Uterus (tissue), 4 donors: Measurements from ENCODE around the gene SERGEF. TPM values are rescaled to one million over a fixed set of nuclear protein-coding genes. Genes with fewer than 3 reads are reported as not detected.

Source experiments
- DNase-seq, 2 donors: peaks; one replicate each; pipeline ENCODE4 v3.0.0-alpha.2; 2019 to 2020
- H3K27ac ChIP-seq, 2 donors: fragments of 200-600 bp; sonication (generic); 1 replicate in 1 of 2; 2 replicates in 1 of 2; pipeline ENCODE4 v1.5.1; 2016 to 2018
- H3K27me3 ChIP-seq, 2 donors: fragments of 200-600 bp; sonication (generic); one replicate each; pipeline ENCODE4 v1.5.1; 2018 to 2019; ENCODE audit warnings: control low read depth in 1 of 2
- H3K36me3 ChIP-seq, 2 donors: fragments of 200-600 bp; sonication (generic); one replicate each; pipeline ENCODE4 v1.5.1; 2019; ENCODE audit warnings: control low read depth in 1 of 2
- H3K4me1 ChIP-seq, 2 donors: fragments of 200-600 bp; sonication (generic); one replicate each; pipeline ENCODE4 v1.5.1; 2018 to 2019; ENCODE audit warnings: control low read depth in 1 of 2
- H3K4me3 ChIP-seq, 2 donors: fragments of 200-600 bp; sonication (generic); 1 replicate in 1 of 2; 2 replicates in 1 of 2; pipeline ENCODE4 v1.5.1; 2018 to 2019; ENCODE audit warnings: mild to moderate bottlenecking in 1 of 2
- H3K9me3 ChIP-seq, 2 donors: fragments of 200-600 bp; sonication (generic); one replicate each; pipeline ENCODE4 v1.5.1; 2019; ENCODE audit warnings: control low read depth in 1 of 2
- CTCF ChIP-seq, 4 experiments: fragments of 200-600 bp in 2 of 4; fragments of 450-650 bp in 2 of 4; sonication (generic) in 2 of 4; IDR thresholded peaks; one replicate each; pipeline ENCODE4 v1.5.1; 2016 to 2019; ENCODE audit warnings: antibody characterized with exemption in 4 of 4, mild to moderate bottlenecking in 2 of 4, moderate library complexity in 1 of 4
- POLR2A ChIP-seq, 2 donors: fragments of 450-650 bp; IDR thresholded peaks; one replicate each; pipeline ENCODE4 v1.6.1; 2016; ENCODE audit warnings: antibody characterized with exemption in 2 of 2, mild to moderate bottlenecking in 1 of 2, moderate library complexity in 1 of 2
- intact Hi-C: fragments of 100-400 bp; cut with DNase I; formaldehyde crosslinking; loops from one replicate; pipeline ENCODE4 v1.15.1; 2023; ENCODE audit warnings: low total_unique reads
- total RNA-seq, 4 donors: library from RNA; depleted of rRNA in 3 of 4; stranded (reverse); fragments of >200 nt in 3 of 4; gene quantifications; one replicate each; pipeline versions ENCODE4 v1.1.0 to v1.2.4, GENCODE V29; 2014 to 2023
- donor health status: DM: yes; HTN: yes; CAD: no.

Gene SERGEF
- total RNA-seq, 4 donors from 2014 or later: 12.6 to 64.4 (median 43.7) TPM

DNA sequence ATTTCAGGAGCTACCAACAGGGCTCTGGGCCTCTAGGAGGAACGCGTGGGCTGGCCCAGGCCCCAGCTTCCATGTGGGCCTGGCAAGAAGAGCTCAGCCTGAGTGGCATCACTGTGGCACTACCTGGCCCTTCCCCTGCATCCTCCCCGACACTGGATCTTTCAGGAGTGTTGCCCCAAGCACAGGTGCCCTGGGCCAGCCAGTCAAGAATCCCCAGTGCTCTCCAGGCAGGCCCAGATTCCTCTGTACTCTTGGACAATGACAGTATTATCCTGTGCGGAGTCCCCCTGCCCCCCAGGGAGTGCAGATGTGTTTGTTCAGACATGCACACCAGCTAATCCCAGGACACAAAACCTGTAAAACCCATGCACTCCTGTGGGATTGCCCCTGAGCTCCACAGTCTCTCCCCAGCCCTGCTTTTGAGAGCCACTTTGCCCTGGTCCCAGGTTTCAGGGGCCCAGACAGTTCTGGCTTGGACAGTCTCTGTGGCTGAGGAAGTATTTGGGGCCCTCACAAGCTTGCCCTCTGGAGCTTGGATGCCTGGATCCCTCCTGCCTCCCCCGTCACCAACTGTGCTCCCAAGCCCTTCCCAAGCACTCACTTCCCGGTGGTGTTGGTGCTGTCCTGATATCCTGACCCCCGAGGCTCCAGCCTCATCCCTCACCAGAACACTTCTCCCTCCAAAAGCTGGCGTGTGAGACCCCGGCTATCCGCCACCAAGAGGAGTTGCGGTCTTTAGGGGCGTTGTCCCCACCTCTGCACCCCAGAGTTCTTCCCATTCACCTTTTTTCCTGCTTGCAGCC lies 238.4 kb downstream of the SERGEF start:
- Histone ChIP-seq H3K4me1 (no peaks in the 10 kb centered on the region), H3K9me3 (no peaks in the 10 kb centered on the region), H3K36me3 (no peaks in the 10 kb centered on the region), H3K27ac (no peak overlapping the region), H3K27me3 (no peaks in the 10 kb centered on the region), H3K4me3 (no peak overlapping the region)
- no peak for DNase-seq
- intact Hi-C loops: no loop called here
- TF ChIP-seq CTCF (IDR thresholded peaks at IDR 0.05) (no peak), POLR2A (IDR thresholded peaks at IDR 0.05) (no peak)

DNA sequence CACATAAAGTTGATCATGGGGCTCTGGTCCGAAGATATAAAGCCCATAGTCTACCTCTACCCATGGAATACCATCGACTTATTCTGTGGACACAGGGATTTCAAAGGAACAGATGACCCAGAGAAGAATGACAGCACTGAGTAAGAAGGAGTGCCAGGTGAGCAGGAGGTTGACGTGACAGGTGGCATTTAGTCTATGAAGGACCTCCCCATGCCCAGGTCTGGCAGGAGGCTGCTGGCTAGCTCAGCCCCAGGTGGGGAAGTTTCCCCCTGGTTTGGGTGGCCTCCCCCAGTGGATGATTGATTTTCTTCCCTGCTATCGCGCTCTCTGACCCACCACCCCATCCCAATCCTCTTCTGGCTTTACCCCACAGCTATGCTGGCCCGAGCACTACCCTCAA lies 239.2 kb downstream of the SERGEF start:
- no peak overlapping the region for H3K4me3 ChIP-seq
- no peaks in the 10 kb centered on the region for H3K4me1 ChIP-seq
- H3K36me3 ChIP-seq: no peaks in the 10 kb centered on the region
- no peaks in the 10 kb centered on the region for H3K27me3 ChIP-seq
- no peak for TF ChIP-seq CTCF (IDR thresholded peaks at IDR 0.05)
- no peak for TF ChIP-seq POLR2A (IDR thresholded peaks at IDR 0.05)
- H3K9me3 ChIP-seq: no peaks in the 10 kb centered on the region
- DNase-seq: no peak
- intact Hi-C loops: no loop called here
- H3K27ac ChIP-seq: no peak overlapping the region

GRCh38 chr11:17772704-17773600 lies 239.9 kb downstream of the SERGEF start:
- Histone ChIP-seq H3K36me3 (no peaks in the 10 kb centered on the region), H3K27me3 (no peaks in the 10 kb centered on the region), H3K4me1 (no peaks in the 10 kb centered on the region), H3K9me3 (no peaks in the 10 kb centered on the region), H3K4me3 (no peak overlapping the region), H3K27ac (no peak overlapping the region)
- intact Hi-C loops: no loop called here
- no peak for TF ChIP-seq POLR2A (IDR thresholded peaks at IDR 0.05)
- TF ChIP-seq CTCF (IDR thresholded peaks at IDR 0.05): no peak
- DNase-seq: no peak

- Histone ChIP-seq H3K27ac (no peak overlapping the region), H3K36me3 (no peaks in the 10 kb centered on the region), H3K27me3 (no peaks in the 10 kb centered on the region), H3K4me1 (no peaks in the 10 kb centered on the region), H3K4me3 (no peak overlapping the region), H3K9me3 (no peaks in the 10 kb centered on the region)
- intact Hi-C loops: no loop called here
- no peak for DNase-seq
- TF ChIP-seq POLR2A (IDR thresholded peaks at IDR 0.05): no peak
- TF ChIP-seq CTCF (IDR thresholded peaks at IDR 0.05): no peak
These were observed 240.9 kb downstream of the SERGEF start for GRCh38 chr11:17771841-17772401.
